ENCODE results near the gene GSC2.

GSC2 gene

GRCh38 chr22:19111140-19111539 lies 39.0 kb downstream of the GSC2 start:
- Histone ChIP-seq H3K9me3 (ENCODE audit: control insufficient read depth, insufficient read depth, low read depth, low read length) (no peaks in the 10 kb centered on the region), H3K27me3 (ENCODE audit: control insufficient read depth, insufficient read depth, low read length) (no peaks in the 10 kb centered on the region), H3K36me3 (ENCODE audit: control insufficient read depth, insufficient read depth, low read length) (no peaks in the 10 kb centered on the region), H3K9ac (ENCODE audit: low read length) (no peak overlapping the region), H3K4me3 (ENCODE audit: low read depth, low read length) (no peak overlapping the region), H3K4me1 (ENCODE audit: control insufficient read depth, insufficient read depth, low read length) (peaks cover 21% of the 10 kb centered on the region), H3K27ac (ENCODE audit: low read depth, low read length) (no peak overlapping the region)

- H3K27ac ChIP-seq (ENCODE audit: low read depth, low read length): no peak overlapping the region
- H3K9ac ChIP-seq (ENCODE audit: low read length): no peak overlapping the region
- no peaks in the 10 kb centered on the region for H3K27me3 ChIP-seq (ENCODE audit: control insufficient read depth, insufficient read depth, low read length)
- H3K4me3 ChIP-seq (ENCODE audit: low read depth, low read length): no peak overlapping the region
- H3K4me1 ChIP-seq (ENCODE audit: control insufficient read depth, insufficient read depth, low read length): peaks cover 21% of the 10 kb centered on the region
- no peaks in the 10 kb centered on the region for H3K36me3 ChIP-seq (ENCODE audit: control insufficient read depth, insufficient read depth, low read length)
- no peaks in the 10 kb centered on the region for H3K9me3 ChIP-seq (ENCODE audit: control insufficient read depth, insufficient read depth, low read depth, low read length)
Observed at GRCh38 chr22:19110646-19111045, 39.4 kb downstream of the GSC2 start.

- H3K9me3 ChIP-seq (ENCODE audit: control insufficient read depth, insufficient read depth, low read depth, low read length): no peaks in the 10 kb centered on the region
- H3K27me3 ChIP-seq (ENCODE audit: control insufficient read depth, insufficient read depth, low read length): no peaks in the 10 kb centered on the region
- H3K27ac ChIP-seq (ENCODE audit: low read depth, low read length): no peak overlapping the region
- H3K4me1 ChIP-seq (ENCODE audit: control insufficient read depth, insufficient read depth, low read length): peaks cover 21% of the 10 kb centered on the region
- H3K9ac ChIP-seq (ENCODE audit: low read length): no peak overlapping the region
- H3K4me3 ChIP-seq (ENCODE audit: low read depth, low read length): no peak overlapping the region
- H3K36me3 ChIP-seq (ENCODE audit: control insufficient read depth, insufficient read depth, low read length): no peaks in the 10 kb centered on the region
Observed at GRCh38 chr22:19110064-19110458, 40.0 kb downstream of the GSC2 start.

GRCh38 chr22:19109198-19110063 lies 40.7 kb downstream of the GSC2 start:
- no peak overlapping the region for H3K4me3 ChIP-seq (ENCODE audit: low read depth, low read length)
- H3K9me3 ChIP-seq (ENCODE audit: control insufficient read depth, insufficient read depth, low read depth, low read length): no peaks in the 10 kb centered on the region
- peaks cover 21% of the 10 kb centered on the region for H3K4me1 ChIP-seq (ENCODE audit: control insufficient read depth, insufficient read depth, low read length)
- H3K27ac ChIP-seq (ENCODE audit: low read depth, low read length): no peak overlapping the region
- no peaks in the 10 kb centered on the region for H3K27me3 ChIP-seq (ENCODE audit: control insufficient read depth, insufficient read depth, low read length)
- no peaks in the 10 kb centered on the region for H3K36me3 ChIP-seq (ENCODE audit: control insufficient read depth, insufficient read depth, low read length)
- no peak overlapping the region for H3K9ac ChIP-seq (ENCODE audit: low read length)

GRCh38 chr22:19108807-19109197 lies 41.3 kb downstream of the GSC2 start:
- Histone ChIP-seq H3K27me3 (ENCODE audit: control insufficient read depth, insufficient read depth, low read length) (no peaks in the 10 kb centered on the region), H3K9ac (ENCODE audit: low read length) (no peak overlapping the region), H3K4me1 (ENCODE audit: control insufficient read depth, insufficient read depth, low read length) (peaks cover 21% of the 10 kb centered on the region), H3K36me3 (ENCODE audit: control insufficient read depth, insufficient read depth, low read length) (no peaks in the 10 kb centered on the region), H3K9me3 (ENCODE audit: control insufficient read depth, insufficient read depth, low read depth, low read length) (no peaks in the 10 kb centered on the region), H3K4me3 (ENCODE audit: low read depth, low read length) (no peak overlapping the region), H3K27ac (ENCODE audit: low read depth, low read length) (no peak overlapping the region)

- no peaks in the 10 kb centered on the region for H3K9me3 ChIP-seq (ENCODE audit: control insufficient read depth, insufficient read depth, low read depth, low read length)
- H3K4me3 ChIP-seq (ENCODE audit: low read depth, low read length): no peak overlapping the region
- H3K27me3 ChIP-seq (ENCODE audit: control insufficient read depth, insufficient read depth, low read length): no peaks in the 10 kb centered on the region
- no peak overlapping the region for H3K27ac ChIP-seq (ENCODE audit: low read depth, low read length)
- H3K9ac ChIP-seq (ENCODE audit: low read length): no peak overlapping the region
- H3K36me3 ChIP-seq (ENCODE audit: control insufficient read depth, insufficient read depth, low read length): no peaks in the 10 kb centered on the region
- H3K4me1 ChIP-seq (ENCODE audit: control insufficient read depth, insufficient read depth, low read length): peaks cover 21% of the 10 kb centered on the region
Observed at GRCh38 chr22:19107730-19108074, 42.4 kb downstream of the GSC2 start.

GRCh38 chr22:19106886-19107729 lies 43.0 kb downstream of the GSC2 start:
- H3K9me3 ChIP-seq (ENCODE audit: control insufficient read depth, insufficient read depth, low read depth, low read length): no peaks in the 10 kb centered on the region
- H3K27me3 ChIP-seq (ENCODE audit: control insufficient read depth, insufficient read depth, low read length): no peaks in the 10 kb centered on the region
- H3K9ac ChIP-seq (ENCODE audit: low read length): no peak overlapping the region
- H3K36me3 ChIP-seq (ENCODE audit: control insufficient read depth, insufficient read depth, low read length): no peaks in the 10 kb centered on the region
- H3K4me3 ChIP-seq (ENCODE audit: low read depth, low read length): no peak overlapping the region
- H3K4me1 ChIP-seq (ENCODE audit: control insufficient read depth, insufficient read depth, low read length): peaks cover 21% of the 10 kb centered on the region
- no peak overlapping the region for H3K27ac ChIP-seq (ENCODE audit: low read depth, low read length)

GRCh38 chr22:19105867-19106802 lies 44.0 kb downstream of the GSC2 start:
- Histone ChIP-seq H3K9me3 (ENCODE audit: control insufficient read depth, insufficient read depth, low read depth, low read length) (no peaks in the 10 kb centered on the region), H3K36me3 (ENCODE audit: control insufficient read depth, insufficient read depth, low read length) (no peaks in the 10 kb centered on the region), H3K4me3 (ENCODE audit: low read depth, low read length) (no peak overlapping the region), H3K27ac (ENCODE audit: low read depth, low read length) (no peak overlapping the region), H3K9ac (ENCODE audit: low read length) (no peak overlapping the region), H3K4me1 (ENCODE audit: control insufficient read depth, insufficient read depth, low read length) (peaks cover 16% of the 10 kb centered on the region), H3K27me3 (ENCODE audit: control insufficient read depth, insufficient read depth, low read length) (no peaks in the 10 kb centered on the region)

- Histone ChIP-seq H3K4me3 (ENCODE audit: low read depth, low read length) (no peak overlapping the region), H3K27ac (ENCODE audit: low read depth, low read length) (no peak overlapping the region), H3K9ac (ENCODE audit: low read length) (no peak overlapping the region), H3K4me1 (ENCODE audit: control insufficient read depth, insufficient read depth, low read length) (peaks cover 10% of the 10 kb centered on the region), H3K36me3 (ENCODE audit: control insufficient read depth, insufficient read depth, low read length) (no peaks in the 10 kb centered on the region), H3K9me3 (ENCODE audit: control insufficient read depth, insufficient read depth, low read depth, low read length) (no peaks in the 10 kb centered on the region), H3K27me3 (ENCODE audit: control insufficient read depth, insufficient read depth, low read length) (no peaks in the 10 kb centered on the region)
Observed at GRCh38 chr22:19105456-19105855, 44.6 kb downstream of the GSC2 start.

GRCh38 chr22:19103880-19104821 lies 45.9 kb downstream of the GSC2 start:
- Histone ChIP-seq H3K36me3 (ENCODE audit: control insufficient read depth, insufficient read depth, low read length) (no peaks in the 10 kb centered on the region), H3K9me3 (ENCODE audit: control insufficient read depth, insufficient read depth, low read depth, low read length) (no peaks in the 10 kb centered on the region), H3K4me3 (ENCODE audit: low read depth, low read length) (no peak overlapping the region), H3K27me3 (ENCODE audit: control insufficient read depth, insufficient read depth, low read length) (no peaks in the 10 kb centered on the region), H3K27ac (ENCODE audit: low read depth, low read length) (no peak overlapping the region), H3K4me1 (ENCODE audit: control insufficient read depth, insufficient read depth, low read length) (no peaks in the 10 kb centered on the region), H3K9ac (ENCODE audit: low read length) (no peak overlapping the region)

Measured in HUES6 (cell line).